ENCODE results near the gene TMSB15A. TPM values are rescaled to one million over a fixed set of nuclear protein-coding genes. Genes with fewer than 3 reads are reported as not detected.
"Not testable (repeated sequence)": the region's sequence is repeated elsewhere in the genome, so short reads cannot be mapped to it uniquely, and the experiment has no call there.

TMSB15A gene
- not detected for total RNA-seq

- peak; percentile 44 for DNase-seq (ENCODE audit: low spot score)
These were observed at the start of gene TMSB15A for GRCh38 chrX:102515975-102516941. TMSB15A (minus strand) TSS chrX:102516739.

DNA sequence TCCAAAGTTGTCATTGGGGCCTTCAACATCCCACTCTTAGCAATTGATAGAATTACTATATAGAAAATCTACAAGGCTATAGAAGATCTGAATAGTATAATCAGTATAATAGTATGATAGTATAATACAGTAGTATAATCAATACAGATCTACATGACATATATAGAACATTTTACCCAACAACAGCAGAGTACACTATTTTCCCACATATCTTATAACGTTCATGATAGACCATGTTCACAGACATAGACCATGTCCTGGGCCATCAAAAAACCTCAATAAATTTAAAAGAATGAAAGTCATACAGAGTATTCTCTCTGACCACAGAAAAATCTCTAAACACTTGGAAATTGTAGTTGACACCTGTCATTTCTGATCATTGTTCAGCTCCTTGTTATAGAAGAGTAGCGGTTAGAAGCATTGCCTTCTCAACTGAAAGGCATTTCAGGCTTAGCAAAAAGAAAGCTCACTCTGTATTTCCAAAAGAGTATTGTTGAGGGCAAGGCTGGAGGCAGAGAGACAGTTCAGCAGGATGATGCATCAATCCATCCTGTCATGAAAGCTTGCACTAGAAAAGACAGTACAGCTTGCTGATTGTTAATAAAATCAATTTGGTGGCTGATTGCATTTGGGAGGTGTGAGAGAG is 44.0 kb upstream of the TMSB15A start:
- no peak for DNase-seq (ENCODE audit: low spot score)

DNA sequence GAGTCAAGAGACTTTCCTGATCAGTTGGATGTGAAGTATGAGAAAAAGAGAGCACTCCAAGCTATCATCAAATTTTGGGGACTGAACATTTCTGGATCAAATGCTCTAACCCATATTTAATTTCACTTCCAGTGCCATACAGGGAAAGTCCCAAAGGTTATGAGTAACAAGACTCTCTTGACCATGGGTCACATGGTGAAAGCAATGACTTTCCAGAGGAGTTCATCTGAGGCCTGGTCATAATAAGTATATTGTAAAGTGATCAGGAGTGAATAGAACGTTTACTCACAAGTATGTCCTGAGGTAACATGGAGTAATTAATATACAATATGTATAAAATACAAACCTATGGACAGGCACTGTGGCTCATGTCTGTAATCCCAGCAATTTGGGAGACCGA is 42.1 kb upstream of the TMSB15A start:
- no peak for DNase-seq (ENCODE audit: low spot score)

- no peak for DNase-seq (ENCODE audit: low spot score)
These were observed 31.7 kb upstream of the TMSB15A start for GRCh38 chrX:102548231-102548630.

- no peak for DNase-seq (ENCODE audit: low spot score)
These were observed 30.4 kb upstream of the TMSB15A start for GRCh38 chrX:102546828-102547493.

- DNase-seq (ENCODE audit: low spot score) = not testable (repeated sequence)
These were observed 29.6 kb upstream of the TMSB15A start for GRCh38 chrX:102546175-102546574.

GRCh38 chrX:102535958-102536357 is 19.4 kb upstream of the TMSB15A start:
- no peak for DNase-seq (ENCODE audit: low spot score)

DNA sequence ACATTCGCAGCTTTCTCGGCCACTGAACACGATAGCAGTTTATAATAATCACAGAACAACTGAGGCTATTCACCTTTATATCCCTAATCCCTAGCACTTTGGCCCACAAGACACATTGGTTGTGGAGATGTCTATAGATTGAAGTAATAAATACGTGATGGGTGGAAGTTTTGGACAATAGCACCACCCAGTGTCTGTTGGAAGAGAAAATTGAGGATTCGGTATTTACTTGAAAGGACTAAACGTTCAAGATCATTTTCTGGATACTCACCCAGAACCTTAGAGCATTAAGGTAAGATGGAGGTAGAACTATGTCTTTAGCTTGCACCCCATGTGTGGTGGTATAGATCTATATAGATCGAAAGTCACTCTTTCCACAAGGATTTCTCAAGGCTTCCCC is 787 bp upstream of the TMSB15A start:
- no peak for DNase-seq (ENCODE audit: low spot score)

DNA sequence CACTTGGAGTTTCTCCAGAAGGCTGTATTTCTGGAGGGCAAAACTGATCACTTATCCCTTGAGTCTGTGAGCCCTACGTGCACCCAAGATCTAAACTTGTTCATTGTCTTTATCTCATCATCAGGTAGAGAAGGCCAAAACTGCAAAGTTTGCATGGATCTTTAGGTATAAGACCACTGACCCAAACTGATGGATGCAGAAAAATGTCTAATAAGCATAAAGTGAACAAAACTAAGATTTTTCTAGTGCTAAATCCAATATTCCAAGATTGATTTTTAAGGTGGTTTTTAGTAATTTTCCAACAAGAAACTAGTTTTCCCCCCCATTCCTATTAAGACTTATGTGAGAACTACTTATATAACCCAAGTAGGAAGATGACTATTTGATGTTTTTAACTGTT is 2.0 kb downstream of the TMSB15A start:
- no peak for DNase-seq (ENCODE audit: low spot score)

- DNase-seq (ENCODE audit: low spot score) = no peak
These were observed 17.8 kb downstream of the TMSB15A start for GRCh38 chrX:102498732-102499131.

- DNase-seq (ENCODE audit: low spot score) = no peak
These were observed 24.8 kb downstream of the TMSB15A start for GRCh38 chrX:102491766-102492165.

GRCh38 chrX:102478765-102479164 is 37.8 kb downstream of the TMSB15A start:
- not testable (repeated sequence) for DNase-seq (ENCODE audit: low spot score)

GRCh38 chrX:102471762-102472220 is 44.7 kb downstream of the TMSB15A start, which contains the start of gene TCP11X2:
TCP11X2 (minus strand) TSS chrX:102471812.
- DNase-seq (ENCODE audit: low spot score) = not testable (repeated sequence)

GRCh38 chrX:102470215-102470614 is 46.3 kb downstream of the TMSB15A start:
- DNase-seq (ENCODE audit: low spot score) = not testable (repeated sequence)

Other genes with a start within 250 kb of the TMSB15A start
- gene NXF2B, start 76.7 kb downstream of the TMSB15A start, total RNA-seq = not detected
- gene TCP11X2, start 44.9 kb downstream of the TMSB15A start, total RNA-seq = 0.17 TPM
- gene ARMCX5, start 82.8 kb upstream of the TMSB15A start, total RNA-seq = 13.5 TPM
- gene GPRASP1, start 134.7 kb upstream of the TMSB15A start, total RNA-seq = 17.6 TPM
- 13.4 TPM for gene GPRASP2, start 195.7 kb upstream of the TMSB15A start, total RNA-seq
- gene GPRASP3, start 204.0 kb upstream of the TMSB15A start, total RNA-seq = 10.6 TPM